GM10266 (cell line): ENCODE results near the gene COL4A6.

ENCODE experiments used
- DNase-seq: peaks from one replicate; pipeline ENCODE4 v3.0.0; 2012; ENCODE audit errors: extremely low spot score
- CTCF ChIP-seq: IDR thresholded peaks from 2 replicates; pipeline ENCODE4 v1.5.1; 2012; ENCODE audit warnings: mild to moderate bottlenecking, low read depth; ENCODE audit not compliant: control insufficient read depth, insufficient read depth; ENCODE audit errors: missing control alignments

Gene COL4A6

GRCh38 chrX:108316456-108316855 lies 121.8 kb downstream of the COL4A6 start:
- no peak for DNase-seq
- TF ChIP-seq CTCF: no peak

GRCh38 chrX:108313669-108314068 lies 124.6 kb downstream of the COL4A6 start:
- no peak for TF ChIP-seq CTCF
- DNase-seq: no peak

GRCh38 chrX:108312957-108313356 lies 125.3 kb downstream of the COL4A6 start:
- DNase-seq: no peak
- no peak for TF ChIP-seq CTCF

GRCh38 chrX:108312011-108312410 lies 126.2 kb downstream of the COL4A6 start:
- no peak for TF ChIP-seq CTCF
- DNase-seq: no peak

- DNase-seq: no peak
Measured at GRCh38 chrX:108310506-108310905, 127.7 kb downstream of the COL4A6 start.

GRCh38 chrX:108309144-108309543 lies 129.1 kb downstream of the COL4A6 start:
- DNase-seq: no peak
- TF ChIP-seq CTCF: no peak

More at GRCh38 chrX:108310506-108310905, 127.7 kb downstream of the COL4A6 start:
- no peak for TF ChIP-seq CTCF

GRCh38 chrX:108307132-108308085 lies 130.8 kb downstream of the COL4A6 start:
- DNase-seq: no peak
- no peak for TF ChIP-seq CTCF
